Measurements from ENCODE around the gene PPP1R15A.
"Not testable (repeated sequence)": the region's sequence is repeated elsewhere in the genome, so short reads cannot be mapped to it uniquely, and the experiment has no call there.

Gene PPP1R15A

GRCh38 chr19:48881741-48882657 lies 9.8 kb downstream of the PPP1R15A start:
- no peak for DNase-seq

- no peak for DNase-seq
Observed at GRCh38 chr19:48883726-48884125, 11.5 kb downstream of the PPP1R15A start.

- DNase-seq, result no peak
Observed at GRCh38 chr19:48887861-48888612, 15.8 kb downstream of the PPP1R15A start.

GRCh38 chr19:48889496-48889895 lies 17.3 kb downstream of the PPP1R15A start:
- not testable (repeated sequence) for DNase-seq

GRCh38 chr19:48890551-48890950 lies 18.3 kb downstream of the PPP1R15A start:
- DNase-seq, result no peak

GRCh38 chr19:48895226-48895625 lies 23.0 kb downstream of the PPP1R15A start:
- DNase-seq, result no peak

GRCh38 chr19:48896191-48896720 lies 24.0 kb downstream of the PPP1R15A start:
- DNase-seq, result no peak

- no peak for DNase-seq
Observed at GRCh38 chr19:48897181-48897580, 25.0 kb downstream of the PPP1R15A start.

- DNase-seq, result not testable (repeated sequence)
Observed at GRCh38 chr19:48899386-48899749, 27.1 kb downstream of the PPP1R15A start.

GRCh38 chr19:48899781-48900476 lies 27.7 kb downstream of the PPP1R15A start, which contains the start of gene NUCB1:
Gene NUCB1, plus strand, starts transcription at chr19:48900312. Its CDS starts 485 bp downstream, at chr19:48900797.
- DNase-seq, result peak; percentile 88

GRCh38 chr19:48900477-48901406 lies 28.5 kb downstream of the PPP1R15A start:
- DNase-seq, result no peak

- DNase-seq, result not testable (repeated sequence)
Observed at GRCh38 chr19:48902291-48902690, 30.1 kb downstream of the PPP1R15A start.

- DNase-seq, result not testable (repeated sequence)
Observed at GRCh38 chr19:48903788-48904187, 31.6 kb downstream of the PPP1R15A start.

- DNase-seq, result no peak
Observed at GRCh38 chr19:48905664-48906063, 33.4 kb downstream of the PPP1R15A start.

- no peak for DNase-seq
Observed at GRCh38 chr19:48906324-48906723, 34.1 kb downstream of the PPP1R15A start.

- DNase-seq, result no peak
Observed at GRCh38 chr19:48907671-48908070, 35.5 kb downstream of the PPP1R15A start.

- DNase-seq, result not testable (repeated sequence)
Observed at GRCh38 chr19:48909424-48910077, 37.3 kb downstream of the PPP1R15A start.

- DNase-seq, result no peak
Observed at GRCh38 chr19:48910803-48911202, 38.6 kb downstream of the PPP1R15A start.

- no peak for DNase-seq
Observed at GRCh38 chr19:48913114-48913889, 41.1 kb downstream of the PPP1R15A start.

GRCh38 chr19:48914181-48914580 lies 42.0 kb downstream of the PPP1R15A start:
- no peak for DNase-seq
